ENCODE data around the gene DOCK10.

The DOCK10 gene

GRCh38 chr2:224776795-224777558, 265.3 kb downstream of the DOCK10 start:
- DNase-seq (ENCODE audit: low spot score) = no peak

GRCh38 chr2:224775647-224776046, 266.6 kb downstream of the DOCK10 start:
- no peak for DNase-seq (ENCODE audit: low spot score)

GRCh38 chr2:224774735-224775134, 267.5 kb downstream of the DOCK10 start:
- no peak for DNase-seq (ENCODE audit: low spot score)

GRCh38 chr2:224772494-224772893, 269.8 kb downstream of the DOCK10 start:
- no peak for DNase-seq (ENCODE audit: low spot score)

GRCh38 chr2:224769489-224769888, 272.8 kb downstream of the DOCK10 start:
- no peak for DNase-seq (ENCODE audit: low spot score)

GRCh38 chr2:224764565-224765236, 277.6 kb downstream of the DOCK10 start:
- DNase-seq (ENCODE audit: low spot score) = no peak

- DNase-seq (ENCODE audit: low spot score) = no peak
Measured at GRCh38 chr2:224757934-224758548, 284.2 kb downstream of the DOCK10 start.

GRCh38 chr2:224753743-224754540, 288.3 kb downstream of the DOCK10 start:
- no peak for DNase-seq (ENCODE audit: low spot score)

GRCh38 chr2:224751996-224752698, 290.1 kb downstream of the DOCK10 start:
- DNase-seq (ENCODE audit: low spot score) = no peak

- DNase-seq (ENCODE audit: low spot score) = peak; percentile 32
Measured at GRCh38 chr2:224749136-224749535, 293.1 kb downstream of the DOCK10 start.

GRCh38 chr2:224747765-224748164, 294.5 kb downstream of the DOCK10 start:
- no peak for DNase-seq (ENCODE audit: low spot score)

GRCh38 chr2:224736227-224736626, 306.0 kb downstream of the DOCK10 start:
- no peak for DNase-seq (ENCODE audit: low spot score)

- DNase-seq (ENCODE audit: low spot score) = no peak
Measured at GRCh38 chr2:224734949-224735348, 307.3 kb downstream of the DOCK10 start.

- DNase-seq (ENCODE audit: low spot score) = no peak
Measured at GRCh38 chr2:224731665-224732064, 310.6 kb downstream of the DOCK10 start.

GRCh38 chr2:224729435-224729834, 312.8 kb downstream of the DOCK10 start:
- no peak for DNase-seq (ENCODE audit: low spot score)

- no peak for DNase-seq (ENCODE audit: low spot score)
Measured at GRCh38 chr2:224724331-224724730, 317.9 kb downstream of the DOCK10 start.

GRCh38 chr2:224723586-224724217, 318.6 kb downstream of the DOCK10 start:
- DNase-seq (ENCODE audit: low spot score) = no peak

GRCh38 chr2:224722770-224723169, 319.5 kb downstream of the DOCK10 start:
- DNase-seq (ENCODE audit: low spot score) = no peak

GRCh38 chr2:224722250-224722649, 320.0 kb downstream of the DOCK10 start:
- DNase-seq (ENCODE audit: low spot score) = no peak

GRCh38 chr2:224716921-224717320, 325.3 kb downstream of the DOCK10 start:
- DNase-seq (ENCODE audit: low spot score) = no peak

GRCh38 chr2:224716201-224716600, 326.1 kb downstream of the DOCK10 start, which contains the start of gene CCDC195:
CCDC195 (minus strand) TSS chr2:224716365; CDS start chr2:224716365, 0 bp downstream.
- no peak for DNase-seq (ENCODE audit: low spot score)

All from iPS-NIHi11 (cell line).